ENCODE results near the gene FOXK1. TPM values are rescaled to one million over a fixed set of nuclear protein-coding genes. Genes with fewer than 3 reads are reported as not detected.

Gene FOXK1
- total RNA-seq, 1 donor from 2014 or later: 19.8 TPM

- DNase-seq: no peak
These were observed 63.3 kb downstream of the FOXK1 start for GRCh38 chr7:4745265-4745919.

- no peak for DNase-seq
These were observed 64.2 kb downstream of the FOXK1 start for GRCh38 chr7:4745971-4746919.

- DNase-seq: no peak
These were observed 64.9 kb downstream of the FOXK1 start for GRCh38 chr7:4747013-4747412.

GRCh38 chr7:4747746-4748145 is 65.7 kb downstream of the FOXK1 start:
- DNase-seq: no peak

GRCh38 chr7:4748231-4748681 is 66.2 kb downstream of the FOXK1 start:
- no peak for DNase-seq

- DNase-seq: no peak
These were observed 67.3 kb downstream of the FOXK1 start for GRCh38 chr7:4749363-4749762.

GRCh38 chr7:4749798-4750197 is 67.7 kb downstream of the FOXK1 start:
- no peak for DNase-seq

GRCh38 chr7:4751398-4751947 is 69.4 kb downstream of the FOXK1 start:
- no peak for DNase-seq

GRCh38 chr7:4753598-4754432 is 71.7 kb downstream of the FOXK1 start:
- peak; percentile 64 for DNase-seq

- no peak for DNase-seq
These were observed 72.4 kb downstream of the FOXK1 start for GRCh38 chr7:4754433-4755010.

GRCh38 chr7:4755045-4755444 is 73.0 kb downstream of the FOXK1 start:
- DNase-seq: peak; percentile 18

- no peak for DNase-seq
These were observed 76.0 kb downstream of the FOXK1 start for GRCh38 chr7:4758111-4758510.

- no peak for DNase-seq
These were observed 76.7 kb downstream of the FOXK1 start for GRCh38 chr7:4758791-4759190.

GRCh38 chr7:4759211-4759610 is 77.1 kb downstream of the FOXK1 start:
- DNase-seq: no peak

GRCh38 chr7:4760952-4761351 is 78.9 kb downstream of the FOXK1 start:
- no peak for DNase-seq

GRCh38 chr7:4762121-4763055 is 80.3 kb downstream of the FOXK1 start:
- no peak for DNase-seq

- no peak for DNase-seq
These were observed 81.1 kb downstream of the FOXK1 start for GRCh38 chr7:4763091-4763793.

GRCh38 chr7:4763794-4764185 is 81.7 kb downstream of the FOXK1 start:
- no peak for DNase-seq

GRCh38 chr7:4764402-4765007 is 82.4 kb downstream of the FOXK1 start:
- DNase-seq: no peak
